HG03521 (cell line): ENCODE results near the gene STAB1.

Experiments used
- ATAC-seq: cut with Tn5 transposase; IDR thresholded peaks from one replicate; pipeline ENCODE4 v1.9.1; 2021; ENCODE audit warnings: mild to moderate bottlenecking, moderate library complexity; ENCODE audit not compliant: unreplicated experiment

Gene STAB1

GRCh38 chr3:52503788-52504424, 8.8 kb downstream of the STAB1 start:
- ATAC-seq = no peak

- ATAC-seq = no peak
Observed at GRCh38 chr3:52504977-52505376, 9.8 kb downstream of the STAB1 start.

- ATAC-seq = no peak
Observed at GRCh38 chr3:52506266-52506966, 11.3 kb downstream of the STAB1 start.

GRCh38 chr3:52507359-52507758, 12.2 kb downstream of the STAB1 start:
- ATAC-seq = no peak

- no peak for ATAC-seq
Observed at GRCh38 chr3:52509753-52510328, 14.7 kb downstream of the STAB1 start.

GRCh38 chr3:52511509-52511908, 16.4 kb downstream of the STAB1 start:
- ATAC-seq = no peak

GRCh38 chr3:52512105-52512504, 17.0 kb downstream of the STAB1 start:
- ATAC-seq = no peak

- no peak for ATAC-seq
Observed at GRCh38 chr3:52512727-52513126, 17.6 kb downstream of the STAB1 start.

- ATAC-seq = no peak
Observed at GRCh38 chr3:52513281-52513680, 18.1 kb downstream of the STAB1 start.

- ATAC-seq = no peak
Observed at GRCh38 chr3:52514576-52514975, 19.4 kb downstream of the STAB1 start.

- no peak for ATAC-seq
Observed at GRCh38 chr3:52515192-52515591, 20.1 kb downstream of the STAB1 start.

- ATAC-seq = no peak
Observed at GRCh38 chr3:52516509-52517195, 21.5 kb downstream of the STAB1 start.

- ATAC-seq = no peak
Observed at GRCh38 chr3:52517796-52518722, 22.9 kb downstream of the STAB1 start.

GRCh38 chr3:52518723-52519444, 23.7 kb downstream of the STAB1 start:
- ATAC-seq = no peak

- ATAC-seq = no peak
Observed at GRCh38 chr3:52519445-52520140, 24.5 kb downstream of the STAB1 start.

GRCh38 chr3:52520141-52520667, 25.1 kb downstream of the STAB1 start:
- no peak for ATAC-seq

GRCh38 chr3:52520716-52521487, 25.8 kb downstream of the STAB1 start:
- ATAC-seq = no peak

GRCh38 chr3:52521488-52521824, 26.3 kb downstream of the STAB1 start:
- ATAC-seq = no peak
